Neural progenitor cell (in vitro differentiated cells): ENCODE data around the gene MATR3. TPM values are rescaled to one million over a fixed set of nuclear protein-coding genes. Genes with fewer than 3 reads are reported as not detected.
A peak's percentile ranks its signal among the peaks of the same experiment; 100 is the strongest.

Source experiments
- DNase-seq: peaks from one replicate; pipeline ENCODE4 v3.0.0-alpha.2; 2016; ENCODE audit warnings: low spot score
- H2AFZ ChIP-seq: fragments of 200-600 bp; sonication (generic); replicated peaks from 2 replicates; pipeline ENCODE4 v1.6.1; 2016; ENCODE audit warnings: antibody characterized with exemption
- H3F3A ChIP-seq: fragments of 200-600 bp; sonication (generic); 2 replicates; pipeline ENCODE4 v1.6.1; 2016; ENCODE audit warnings: antibody characterized with exemption, low read depth
- H3K27ac ChIP-seq: fragments of 200-600 bp; sonication (generic); 2 replicates; pipeline ENCODE4 v1.5.1; 2016; ENCODE audit warnings: mild to moderate bottlenecking
- H3K27me3 ChIP-seq: fragments of 200-600 bp; sonication (generic); 2 replicates; pipeline ENCODE4 v1.6.1; 2016; ENCODE audit warnings: mild to moderate bottlenecking, moderate library complexity
- H3K36me3 ChIP-seq: fragments of 200-600 bp; sonication (generic); 2 replicates; pipeline ENCODE4 v1.5.1; 2016
- H3K4me1 ChIP-seq: fragments of 200-600 bp; sonication (generic); 2 replicates; pipeline ENCODE4 v1.6.1; 2016; ENCODE audit warnings: mixed run types
- H3K4me2 ChIP-seq: fragments of 200-600 bp; sonication (generic); 2 replicates; pipeline ENCODE4 v1.6.1; 2016
- H3K4me3 ChIP-seq: fragments of 200-600 bp; sonication (generic); 2 replicates; pipeline ENCODE4 v1.5.1; 2016
- H3K79me2 ChIP-seq: fragments of 200-600 bp; sonication (generic); 2 replicates; pipeline ENCODE4 v1.6.1; 2016; ENCODE audit warnings: low read depth
- H3K9ac ChIP-seq: fragments of 200-600 bp; sonication (generic); 2 replicates; pipeline ENCODE4 v1.6.1; 2016
- H3K9me3 ChIP-seq: fragments of 200-600 bp; sonication (generic); 2 replicates; pipeline ENCODE4 v1.5.1; 2016; ENCODE audit warnings: low read depth
- H4K20me1 ChIP-seq: fragments of 200-600 bp; sonication (generic); 2 replicates; pipeline ENCODE4 v1.6.1; 2016; ENCODE audit warnings: low read depth
- H3K27ac Mint-ChIP-seq: 3 replicates; pipeline ENCODE4 v1.8.0; 2021; ENCODE audit warnings: mixed read lengths
- H3K27me3 Mint-ChIP-seq: 2 replicates; pipeline ENCODE4 v1.8.0; 2022; ENCODE audit warnings: low read depth, mild to moderate bottlenecking, inconsistent platforms, moderate library complexity, mixed read lengths; ENCODE audit not compliant: insufficient read depth
- H3K36me3 Mint-ChIP-seq: 3 replicates; pipeline ENCODE4 v1.8.0; 2021; ENCODE audit warnings: mixed read lengths
- H3K4me1 Mint-ChIP-seq: 3 replicates; pipeline ENCODE4 v1.8.0; 2021; ENCODE audit warnings: mixed read lengths
- H3K4me3 Mint-ChIP-seq: 3 replicates; pipeline ENCODE4 v1.8.0; 2021; ENCODE audit warnings: mild to moderate bottlenecking, moderate library complexity, mixed read lengths
- H3K9me3 Mint-ChIP-seq: 3 replicates; pipeline ENCODE4 v1.8.0; 2020; ENCODE audit warnings: mixed read lengths
- EZH2 ChIP-seq: fragments of 200-600 bp; sonication (generic); IDR thresholded peaks from 2 replicates; pipeline ENCODE4 v1.6.1; 2017; ENCODE audit warnings: antibody characterized with exemption, mild to moderate bottlenecking, moderate library complexity
- EZH2phosphoT487 ChIP-seq: fragments of 200-600 bp; sonication (generic); IDR thresholded peaks from 2 replicates; pipeline ENCODE4 v1.6.1; 2017; ENCODE audit warnings: antibody characterized with exemption
- total RNA-seq: library from RNA; depleted of rRNA; stranded (reverse); fragments of >200 nt; gene quantifications from 2 replicates; pipeline ENCODE4 v1.2.3, GENCODE V29; 2015; ENCODE audit warnings: low replicate concordance
- TF ChIP-seq, protein P1 (sequence below): fragments of 200-600 bp; sonication (generic); IDR thresholded peaks from 2 replicates; pipeline ENCODE4 v1.5.1; 2017; ENCODE audit warnings: antibody characterized with exemption, mild to moderate bottlenecking

Gene MATR3
- total RNA-seq, 1 donor from 2014 or later, result 1,185 TPM

DNA sequence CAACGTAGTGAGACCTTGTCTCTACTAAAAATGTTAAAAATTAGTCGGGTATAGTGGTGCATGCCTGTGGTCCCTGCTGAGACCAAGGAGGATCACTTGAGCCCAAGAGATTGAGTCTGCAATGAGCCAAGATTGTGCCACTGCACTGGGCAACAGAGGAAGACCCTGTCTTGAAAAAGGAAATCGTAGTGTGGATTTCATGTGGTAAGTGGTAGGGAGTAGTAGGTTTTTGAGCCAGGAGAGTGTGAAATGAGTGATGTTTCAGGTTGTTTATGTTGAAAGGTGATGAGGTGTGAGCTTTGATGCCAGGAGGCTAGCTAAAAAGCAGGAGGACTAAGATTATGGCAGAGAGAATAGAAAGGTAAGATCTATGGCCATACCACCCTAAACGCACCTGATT, 5.9 kb downstream of the MATR3 start:
- Histone ChIP-seq H4K20me1 (peaks cover 100% of the 10 kb centered on the region), H2AFZ (no peak overlapping the region), H3K9me3 (no peaks in the 10 kb centered on the region), H3K4me1 (peaks cover 52% of the 10 kb centered on the region), H3K27me3 (no peaks in the 10 kb centered on the region), H3K36me3 (no peaks in the 10 kb centered on the region), H3K4me2 (peak overlapping the region; percentile 95), H3K27ac (no peak overlapping the region), H3F3A (peaks cover 31% of the 10 kb centered on the region), H3K79me2 (peaks cover 100% of the 10 kb centered on the region), H3K9ac (no peak overlapping the region), H3K4me3 (no peak overlapping the region)
- Mint-ChIP-seq H3K9me3 (peaks cover 2% of the 10 kb centered on the region), H3K4me3 (no peak overlapping the region), H3K4me1 (peaks cover 28% of the 10 kb centered on the region), H3K27me3 (peaks cover 3% of the 10 kb centered on the region), H3K27ac (no peak overlapping the region), H3K36me3 (peaks cover 26% of the 10 kb centered on the region)
- DNase-seq, result no peak
- TF ChIP-seq EZH2, result no peak

DNA sequence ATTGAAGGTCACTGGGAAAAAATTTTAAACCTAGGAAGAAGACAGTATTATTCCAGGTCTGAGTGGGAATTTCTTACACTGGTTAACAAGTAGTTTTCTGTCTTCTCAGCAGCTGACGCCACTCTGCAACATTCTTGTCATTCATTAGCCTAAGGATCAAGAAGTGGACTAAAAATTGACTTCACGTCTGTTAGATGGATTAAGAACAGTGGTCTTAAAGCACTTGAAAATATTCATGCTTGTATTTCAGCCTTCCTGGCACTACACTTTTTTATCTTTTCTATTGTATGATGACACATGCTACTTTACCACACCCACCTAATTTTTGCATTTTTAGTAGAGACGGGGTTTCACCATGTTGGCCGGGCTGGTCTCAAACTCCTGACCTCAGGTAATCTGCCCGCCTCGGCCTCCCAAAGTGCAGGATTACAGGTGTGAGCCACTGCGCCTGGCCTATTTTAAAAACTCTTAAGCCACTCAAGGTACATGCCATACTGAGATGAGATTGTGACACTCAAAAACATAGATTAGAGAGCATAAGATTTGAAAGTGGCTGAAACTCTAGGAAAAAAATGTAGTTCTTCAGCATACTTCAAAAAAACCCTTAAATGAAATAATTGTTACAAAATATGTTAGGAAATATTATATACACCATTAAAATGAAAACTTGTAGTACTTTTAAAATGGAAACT, 8.4 kb downstream of the MATR3 start:
- H3K4me3 Mint-ChIP-seq, result no peak overlapping the region

DNA sequence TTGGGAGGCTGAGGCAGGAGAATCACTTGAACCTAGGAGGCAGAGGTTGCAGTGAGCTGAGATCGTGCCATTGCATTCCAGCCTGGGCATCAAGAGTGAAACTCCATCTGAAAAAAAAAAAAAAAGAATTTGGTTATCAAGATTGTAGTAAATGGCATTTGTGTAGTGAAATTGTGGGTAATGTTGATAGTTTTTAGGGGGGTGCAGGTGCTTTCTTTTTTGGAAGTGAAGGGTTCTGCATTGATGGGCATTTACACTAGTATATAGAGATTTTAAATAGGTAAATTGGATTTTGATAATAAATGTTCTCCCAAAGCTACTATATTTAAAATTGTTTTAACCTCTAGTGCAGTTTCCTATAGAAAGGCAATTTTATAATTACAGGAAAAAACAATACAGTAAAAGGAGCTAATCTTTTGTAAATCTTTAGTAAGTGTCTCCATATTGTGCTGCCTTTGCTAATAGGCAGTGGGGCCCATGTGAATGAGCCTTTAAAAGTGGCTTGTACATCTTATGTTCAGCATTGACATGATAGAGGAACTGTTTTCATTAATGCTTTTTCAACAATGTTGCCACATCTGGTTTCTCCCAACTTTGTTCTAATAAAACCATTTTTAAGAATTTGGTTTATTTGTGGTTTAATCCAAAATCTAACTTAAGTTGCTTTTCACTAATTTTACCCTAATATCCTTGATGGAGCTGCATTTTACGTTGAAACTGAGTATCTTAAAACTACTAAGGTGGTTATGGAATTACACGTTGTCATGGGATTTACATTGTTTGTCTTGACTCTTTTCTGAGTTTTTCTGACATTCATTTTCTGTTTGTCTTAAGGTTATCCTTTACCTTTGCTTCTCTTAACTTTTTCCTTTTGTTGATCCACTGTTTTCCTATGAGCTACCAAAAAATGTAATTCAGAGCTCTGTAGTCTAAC, 11.1 kb downstream of the MATR3 start:
- Mint-ChIP-seq H3K27me3 (peaks cover 5% of the 10 kb centered on the region), H3K4me3 (no peak overlapping the region), H3K36me3 (peaks cover 31% of the 10 kb centered on the region), H3K9me3 (peaks cover 2% of the 10 kb centered on the region), H3K4me1 (peaks cover 16% of the 10 kb centered on the region), H3K27ac (no peak overlapping the region)
- DNase-seq, result no peak
- H3K79me2 ChIP-seq, result peaks cover 100% of the 10 kb centered on the region
- H4K20me1 ChIP-seq, result peaks cover 100% of the 10 kb centered on the region
- no peak overlapping the region for H2AFZ ChIP-seq
- H3K27ac ChIP-seq, result no peak overlapping the region
- no peaks in the 10 kb centered on the region for H3K36me3 ChIP-seq
- no peaks in the 10 kb centered on the region for H3K27me3 ChIP-seq
- H3F3A ChIP-seq, result peaks cover 40% of the 10 kb centered on the region
- no peak overlapping the region for H3K9ac ChIP-seq
- peak overlapping the region; percentile 14 for H3K4me2 ChIP-seq
- H3K4me3 ChIP-seq, result no peak overlapping the region
- TF ChIP-seq EZH2, result no peak
- no peak for TF ChIP-seq EZH2phosphoT487
- TF ChIP-seq, protein P1, sequence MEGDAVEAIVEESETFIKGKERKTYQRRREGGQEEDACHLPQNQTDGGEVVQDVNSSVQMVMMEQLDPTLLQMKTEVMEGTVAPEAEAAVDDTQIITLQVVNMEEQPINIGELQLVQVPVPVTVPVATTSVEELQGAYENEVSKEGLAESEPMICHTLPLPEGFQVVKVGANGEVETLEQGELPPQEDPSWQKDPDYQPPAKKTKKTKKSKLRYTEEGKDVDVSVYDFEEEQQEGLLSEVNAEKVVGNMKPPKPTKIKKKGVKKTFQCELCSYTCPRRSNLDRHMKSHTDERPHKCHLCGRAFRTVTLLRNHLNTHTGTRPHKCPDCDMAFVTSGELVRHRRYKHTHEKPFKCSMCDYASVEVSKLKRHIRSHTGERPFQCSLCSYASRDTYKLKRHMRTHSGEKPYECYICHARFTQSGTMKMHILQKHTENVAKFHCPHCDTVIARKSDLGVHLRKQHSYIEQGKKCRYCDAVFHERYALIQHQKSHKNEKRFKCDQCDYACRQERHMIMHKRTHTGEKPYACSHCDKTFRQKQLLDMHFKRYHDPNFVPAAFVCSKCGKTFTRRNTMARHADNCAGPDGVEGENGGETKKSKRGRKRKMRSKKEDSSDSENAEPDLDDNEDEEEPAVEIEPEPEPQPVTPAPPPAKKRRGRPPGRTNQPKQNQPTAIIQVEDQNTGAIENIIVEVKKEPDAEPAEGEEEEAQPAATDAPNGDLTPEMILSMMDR, result no peak
- H3K9me3 ChIP-seq, result no peaks in the 10 kb centered on the region
- peaks cover 36% of the 10 kb centered on the region for H3K4me1 ChIP-seq

More for the DNA sequence above, 8.4 kb downstream of the MATR3 start:
- no peak overlapping the region for H3K9ac ChIP-seq
- peaks cover 100% of the 10 kb centered on the region for H3K79me2 ChIP-seq
- H2AFZ ChIP-seq, result no peak overlapping the region
- no peaks in the 10 kb centered on the region for H3K27me3 ChIP-seq
- Mint-ChIP-seq H3K27ac (no peak overlapping the region), H3K36me3 (peaks cover 26% of the 10 kb centered on the region), H3K27me3 (no peaks in the 10 kb centered on the region), H3K4me1 (peaks cover 14% of the 10 kb centered on the region), H3K9me3 (peaks cover 2% of the 10 kb centered on the region)
- H3K36me3 ChIP-seq, result no peaks in the 10 kb centered on the region
- H3K27ac ChIP-seq, result peak overlapping the region; percentile 41
- H3K4me2 ChIP-seq, result no peak overlapping the region
- no peak overlapping the region for H3K4me3 ChIP-seq
- H3F3A ChIP-seq, result peaks cover 23% of the 10 kb centered on the region
- DNase-seq, result no peak
- H3K9me3 ChIP-seq, result no peaks in the 10 kb centered on the region
- H3K4me1 ChIP-seq, result peaks cover 43% of the 10 kb centered on the region
- TF ChIP-seq, protein P1, result no peak
- TF ChIP-seq EZH2 (no peak), EZH2phosphoT487 (no peak)
- H4K20me1 ChIP-seq, result peaks cover 100% of the 10 kb centered on the region
